PC-9 (cell line): ENCODE results near the gene TP53TG5. TPM values are rescaled to one million over a fixed set of nuclear protein-coding genes. Genes with fewer than 3 reads are reported as not detected.

Experiments used
- BruUV-seq: library from RNA; stranded (reverse); fragments of 400-500 nt; replicated peaks from 2 replicates; lab custom pipeline; 2021; lab: Mats Ljungman, UMichigan
- CTCF ChIA-PET: fragments of 300-600 bp; sonication (Branson Sonifier 250); formaldehyde crosslinking; loops from one replicate; lab custom pipeline; 2022; ENCODE audit warnings: antibody characterized with exemption; lab: Charles Lee
- POLR2A ChIA-PET: fragments of 300-600 bp; sonication (Branson Sonifier 250); formaldehyde crosslinking; loops from one replicate; lab custom pipeline; 2022; ENCODE audit warnings: antibody characterized with exemption; ENCODE audit not compliant: unreplicated experiment; lab: Charles Lee
- DNase-seq, 2 experiments: peaks; one replicate each; pipeline versions ENCODE4 v3.0.0 to v3.0.0-alpha.2; 2015 to 2022; ENCODE audit warnings: mixed read lengths in 1 of 2
- H2AFZ ChIP-seq: fragments of 200-600 bp; sonication (generic); 2 replicates; pipeline ENCODE4 v1.8.1; 2017; ENCODE audit warnings: antibody characterized with exemption
- H3F3A ChIP-seq: fragments of 200-600 bp; sonication (generic); 2 replicates; pipeline ENCODE4 v1.8.1; 2017; ENCODE audit warnings: antibody characterized with exemption, mild to moderate bottlenecking, low read depth; ENCODE audit not compliant: insufficient read depth
- H3K27ac ChIP-seq: fragments of 200-600 bp; sonication (generic); 2 replicates; pipeline ENCODE4 v1.6.1; 2016; ENCODE audit warnings: mixed run types
- H3K27me3 ChIP-seq: fragments of 200-600 bp; sonication (generic); 2 replicates; pipeline ENCODE4 v1.6.1; 2016; ENCODE audit warnings: low read depth, mixed run types; ENCODE audit not compliant: insufficient read depth
- H3K36me3 ChIP-seq: fragments of 200-600 bp; sonication (generic); 2 replicates; pipeline ENCODE4 v1.6.1; 2016; ENCODE audit warnings: low read depth, mixed run types
- H3K4me1 ChIP-seq: fragments of 200-600 bp; sonication (generic); replicated peaks from 2 replicates; pipeline ENCODE4 v1.6.1; 2016; ENCODE audit warnings: mixed run types; ENCODE audit not compliant: insufficient read depth
- H3K4me2 ChIP-seq: fragments of 200-600 bp; sonication (generic); 2 replicates; pipeline ENCODE4 v1.6.1; 2017; ENCODE audit warnings: mixed run types
- H3K4me3 ChIP-seq: fragments of 200-600 bp; sonication (generic); 2 replicates; pipeline ENCODE4 v1.6.1; 2016; ENCODE audit warnings: mixed run types
- H3K79me2 ChIP-seq: fragments of 200-600 bp; sonication (generic); 2 replicates; pipeline ENCODE4 v1.6.1; 2017; ENCODE audit warnings: low read depth, mixed run types
- H3K9me2 ChIP-seq: fragments of 200-600 bp; sonication (generic); 2 replicates; pipeline ENCODE4 v1.8.1; 2017; ENCODE audit warnings: mild to moderate bottlenecking; ENCODE audit not compliant: insufficient read depth
- H3K9me3 ChIP-seq: fragments of 200-600 bp; sonication (generic); 2 replicates; pipeline ENCODE4 v1.8.1; 2016; ENCODE audit warnings: low read depth; ENCODE audit not compliant: insufficient read depth
- H4K20me1 ChIP-seq: fragments of 200-600 bp; sonication (generic); 2 replicates; pipeline ENCODE4 v1.8.1; 2017; ENCODE audit not compliant: insufficient read depth
- CTCF ChIP-seq: fragments of 200-600 bp; sonication (generic); conservative IDR thresholded peaks from 2 replicates; pipeline ENCODE4 v1.6.1; 2017; ENCODE audit warnings: mixed run types, antibody characterized with exemption, mild to moderate bottlenecking, moderate library complexity
- EZH2 ChIP-seq: fragments of 200-600 bp; sonication (generic); IDR thresholded peaks from 2 replicates; pipeline ENCODE4 v1.8.0; 2017; ENCODE audit warnings: antibody characterized with exemption, low read depth
- intact Hi-C: fragments of 100-400 bp; cut with micrococcal nuclease; formaldehyde crosslinking; loops from one replicate; pipeline ENCODE4 v1.10.0; 2022; ENCODE audit not compliant: unreplicated experiment
- total RNA-seq: library from RNA; stranded (reverse); gene quantifications from 2 replicates; pipeline ENCODE4 v1.2.3, GENCODE V29; 2021

Gene TP53TG5
- total RNA-seq, 1 experiment from 2014 or later, result not detected

DNA sequence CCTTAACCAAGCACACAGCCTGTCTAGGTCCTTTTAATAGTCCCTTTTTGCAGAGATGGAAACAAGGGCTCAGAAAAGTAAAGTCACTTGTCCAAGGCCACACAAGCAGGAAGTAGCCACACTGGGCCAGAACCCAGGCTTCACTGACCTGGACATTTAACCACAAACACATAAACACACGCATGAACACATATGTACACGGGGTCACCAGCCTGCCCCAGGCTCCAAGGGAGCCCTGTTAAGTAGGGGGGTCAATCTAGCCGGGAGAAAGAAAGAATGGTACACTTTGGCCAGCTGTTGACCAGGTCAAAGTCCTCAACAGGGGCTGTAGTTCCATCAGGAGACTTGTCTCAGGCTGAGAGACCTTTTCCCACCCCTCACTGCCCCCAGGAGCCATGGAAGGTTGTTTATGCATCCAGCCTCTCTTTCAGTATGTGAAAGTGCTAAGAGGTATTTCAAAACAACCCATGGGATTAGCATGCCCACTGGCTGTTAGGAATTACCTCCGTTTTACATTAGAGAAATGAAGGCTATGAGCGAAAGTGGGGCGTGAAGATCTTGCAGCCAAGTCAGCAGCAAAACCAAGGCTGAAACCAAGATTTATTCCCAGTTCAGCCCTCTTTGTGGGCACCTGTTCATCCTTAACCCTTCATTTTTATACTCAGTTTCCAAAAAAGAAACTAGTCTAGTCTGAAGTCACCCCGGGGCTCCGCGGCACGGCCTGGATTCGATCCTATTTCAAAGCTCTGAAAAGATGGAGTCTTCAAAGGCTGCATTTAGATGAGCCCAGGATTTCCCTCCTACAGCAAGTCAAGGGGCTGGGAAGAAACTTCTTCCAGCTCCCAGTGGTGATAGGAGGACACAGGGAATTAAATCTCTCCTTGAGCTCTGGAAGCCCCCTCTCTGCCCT lies 39.7 kb downstream of the TP53TG5 start:
- no peak for DNase-seq
- no peak overlapping the region for H2AFZ ChIP-seq
- TF ChIP-seq CTCF, result no peak
- no peak for TF ChIP-seq EZH2
- no peaks in the 10 kb centered on the region for H3K9me3 ChIP-seq
- no peaks in the 10 kb centered on the region for H3K27me3 ChIP-seq
- peaks cover 64% of the 10 kb centered on the region for H3F3A ChIP-seq
- intact Hi-C loops, result no loop called here
- H3K79me2 ChIP-seq, result peaks cover 91% of the 10 kb centered on the region
- H4K20me1 ChIP-seq, result peaks cover 11% of the 10 kb centered on the region
- H3K36me3 ChIP-seq, result peaks cover 51% of the 10 kb centered on the region
- H3K4me2 ChIP-seq, result peak overlapping the region; percentile 93
- no peaks in the 10 kb centered on the region for H3K9me2 ChIP-seq
- peak overlapping the region; percentile 81 for H3K27ac ChIP-seq
- POLR2A ChIA-PET, result interaction anchor here (0.6 to 1.4 kb wide), 4 partner anchors 10 to 69 kb away, joined by 3 to 5 read pairs (median 4); partner anchors contain the start of genes DBNDD2, SDC4 and SYS1
- BruUV-seq, result TSS peak; percentile 15
- peak overlapping the region; percentile 11; the same call in 1 of the 2 replicates for H3K4me3 ChIP-seq
- CTCF ChIA-PET, result interaction anchor here (0.6 kb wide), 1 partner anchor 24 kb away, joined by 5 read pairs; the partner anchor contains the start of gene SYS1
- H3K4me1 ChIP-seq, result peaks cover 78% of the 10 kb centered on the region

DNA sequence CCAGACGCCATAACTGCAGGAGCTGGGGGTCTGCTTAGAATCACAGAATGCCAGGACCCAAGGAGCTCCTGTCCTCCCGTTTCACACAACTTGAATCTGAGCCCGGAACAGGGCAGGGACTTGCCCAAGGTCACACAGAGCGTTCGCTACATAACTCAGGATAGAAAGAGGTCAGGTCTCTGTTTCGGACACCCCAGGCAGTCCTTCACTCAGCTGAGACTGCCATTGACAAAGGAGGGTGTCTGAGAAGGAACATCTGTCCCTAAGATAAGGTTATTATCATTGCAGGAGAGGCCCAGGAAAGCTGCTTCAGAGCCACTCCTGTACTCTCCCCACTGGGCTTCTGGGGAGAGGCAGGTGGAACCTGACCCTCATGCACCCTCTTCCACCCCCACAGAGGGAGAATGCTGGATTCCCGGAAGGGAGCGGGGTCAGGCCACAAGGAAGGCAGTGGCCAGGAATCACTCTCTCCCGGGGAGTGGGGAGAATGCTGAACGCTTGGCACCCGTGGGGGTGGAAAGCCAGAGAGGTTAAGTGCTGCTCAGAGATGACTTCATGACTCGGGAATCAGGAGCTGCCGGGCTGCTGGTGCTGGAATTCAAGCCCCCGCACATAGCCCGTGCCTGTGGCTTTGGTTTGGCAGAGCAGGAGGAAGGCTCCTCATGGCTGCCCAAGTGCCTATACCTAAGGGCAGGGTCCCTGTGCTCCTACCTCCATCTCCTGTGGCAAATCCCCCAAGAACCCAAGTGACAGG lies 40.6 kb downstream of the TP53TG5 start:
- no peak for TF ChIP-seq EZH2
- TF ChIP-seq CTCF, result no peak
- no peaks in the 10 kb centered on the region for H3K9me2 ChIP-seq
- intact Hi-C loops, result loop anchor here (1.0 to 2.0 kb wide), 2 partner anchors 8 to 25 kb away; partner anchors contain the start of gene SYS1
- ChIA-PET POLR2A (interaction anchor here (0.6 to 1.4 kb wide), 7 partner anchors 10 to 461 kb away, joined by 3 to 9 read pairs (median 4); partner anchors contain the start of genes DBNDD2, SDC4 and SYS1), CTCF (interaction anchor here (0.5 to 0.8 kb wide), 2 partner anchors 15 to 92 kb away, joined by 5 to 9 read pairs; no protein-coding TSS in a partner anchor)
- H3K27ac ChIP-seq, result peak overlapping the region; percentile 81
- H2AFZ ChIP-seq, result no peak overlapping the region
- peaks cover 57% of the 10 kb centered on the region for H3K36me3 ChIP-seq
- H3K4me3 ChIP-seq, result peak overlapping the region; percentile 11; the same call in 1 of the 2 replicates
- H4K20me1 ChIP-seq, result peaks cover 11% of the 10 kb centered on the region
- no TSS peak for BruUV-seq
- H3K79me2 ChIP-seq, result peaks cover 83% of the 10 kb centered on the region
- peak overlapping the region; percentile 93 for H3K4me2 ChIP-seq
- DNase-seq, result peak; percentile 77 to 84
- H3K9me3 ChIP-seq, result no peaks in the 10 kb centered on the region
- no peaks in the 10 kb centered on the region for H3K27me3 ChIP-seq
- peaks cover 59% of the 10 kb centered on the region for H3F3A ChIP-seq
- H3K4me1 ChIP-seq, result peaks cover 70% of the 10 kb centered on the region
